Omental fat pad (tissue), 4 donors: ENCODE data around the gene METTL3. TPM values are rescaled to one million over a fixed set of nuclear protein-coding genes. Genes with fewer than 3 reads are reported as not detected.

Source experiments
- ATAC-seq: fragments of 150-250 bp; one replicate; pipeline ENCODE4 v1.9.1; 2016; ENCODE audit warnings: mild to moderate bottlenecking, moderate library complexity; ENCODE audit not compliant: low FRiP score
- DNase-seq: peaks from one replicate; pipeline ENCODE4 v3.0.0-alpha.2; 2019; ENCODE audit warnings: low spot score
- CTCF ChIP-seq, 3 donors: fragments of 450-650 bp; IDR thresholded peaks; one replicate each; pipeline ENCODE4 v1.5.1; 2016 to 2017; ENCODE audit warnings: antibody characterized with exemption in 3 of 3, mild to moderate bottlenecking in 3 of 3, moderate library complexity in 2 of 3
- total RNA-seq, 4 donors: library from RNA; depleted of rRNA; stranded (reverse); fragments of >200 nt; gene quantifications; one replicate each; pipeline ENCODE4 v1.1.0, GENCODE V29; 2016

METTL3 gene
- total RNA-seq, 4 donors from 2014 or later = 39.5 to 71.4 (median 47.4) TPM

GRCh38 chr14:21543521-21543960 is 32.4 kb upstream of the METTL3 start:
- no peak for TF ChIP-seq CTCF (IDR thresholded peaks at IDR 0.05)
- DNase-seq (no peak), ATAC-seq (no peak)

- no peak for TF ChIP-seq CTCF (IDR thresholded peaks at IDR 0.05)
- ATAC-seq (no peak), DNase-seq (no peak)
Measured at GRCh38 chr14:21541413-21542074, 30.4 kb upstream of the METTL3 start.

- no peak for TF ChIP-seq CTCF (IDR thresholded peaks at IDR 0.05)
- ATAC-seq = no peak
- DNase-seq = no peak
Measured at GRCh38 chr14:21539189-21539940, 28.2 kb upstream of the METTL3 start.

GRCh38 chr14:21537090-21537424 is 25.9 kb upstream of the METTL3 start:
- no peak for DNase-seq
- no peak for ATAC-seq
- TF ChIP-seq CTCF (IDR thresholded peaks at IDR 0.05) = no peak

- no peak for TF ChIP-seq CTCF (IDR thresholded peaks at IDR 0.05)
- ATAC-seq (peak; percentile 81), DNase-seq (no peak)
Measured at GRCh38 chr14:21536418-21537089, 25.4 kb upstream of the METTL3 start.

- TF ChIP-seq CTCF (IDR thresholded peaks at IDR 0.05) = no peak
- peak; percentile 53 for ATAC-seq
- DNase-seq = no peak
Measured at GRCh38 chr14:21535545-21536417, 24.6 kb upstream of the METTL3 start.
